Measurements from ENCODE around the gene MYO7B.

- no peak for TF ChIP-seq CTCF (IDR thresholded peaks at IDR 0.05; ENCODE audit: insufficient read depth, low read length)
- no peak for TF ChIP-seq REST (IDR thresholded peaks at IDR 0.05; ENCODE audit: insufficient replicate concordance, low read depth)
- TF ChIP-seq POLR2AphosphoS5 (IDR thresholded peaks at IDR 0.05; ENCODE audit: low read depth), result no peak
Observed at GRCh38 chr2:127614246-127614645, 78.8 kb downstream of the MYO7B start.
